GM21528 (cell line): ENCODE results near the gene PTGDS.

Experiments
- ATAC-seq: cut with Tn5 transposase; IDR thresholded peaks from one replicate; pipeline ENCODE4 v1.9.1; 2021; ENCODE audit warnings: mild to moderate bottlenecking, moderate library complexity; ENCODE audit not compliant: unreplicated experiment, low FRiP score

Gene PTGDS

GRCh38 chr9:137019891-137020683 lies 42.8 kb downstream of the PTGDS start:
- ATAC-seq, result no peak

- ATAC-seq, result no peak
Measured at GRCh38 chr9:137020771-137021567, 43.7 kb downstream of the PTGDS start.

DNA sequence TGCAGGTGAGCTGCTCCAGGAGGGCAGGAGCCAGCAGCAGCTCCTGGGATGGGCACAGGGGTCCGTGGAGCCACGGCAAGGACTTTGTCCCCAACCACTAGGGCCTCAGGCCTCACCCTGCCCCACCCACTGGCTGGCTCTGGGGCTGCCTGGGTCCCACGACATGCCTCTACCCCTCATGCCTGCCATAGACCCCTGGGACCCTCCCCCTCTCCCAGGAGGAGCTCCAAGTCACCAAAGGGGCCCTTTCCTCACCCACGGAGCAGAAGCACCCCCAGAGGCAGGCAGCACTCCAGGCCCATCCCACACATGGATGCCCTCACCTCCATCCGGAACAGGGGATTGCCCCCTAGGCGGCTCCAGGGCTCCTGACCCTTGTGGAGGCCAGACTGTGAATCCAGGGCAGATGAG lies 44.3 kb downstream of the PTGDS start:
- no peak for ATAC-seq

GRCh38 chr9:137021979-137022661 lies 44.8 kb downstream of the PTGDS start:
- ATAC-seq, result no peak

DNA sequence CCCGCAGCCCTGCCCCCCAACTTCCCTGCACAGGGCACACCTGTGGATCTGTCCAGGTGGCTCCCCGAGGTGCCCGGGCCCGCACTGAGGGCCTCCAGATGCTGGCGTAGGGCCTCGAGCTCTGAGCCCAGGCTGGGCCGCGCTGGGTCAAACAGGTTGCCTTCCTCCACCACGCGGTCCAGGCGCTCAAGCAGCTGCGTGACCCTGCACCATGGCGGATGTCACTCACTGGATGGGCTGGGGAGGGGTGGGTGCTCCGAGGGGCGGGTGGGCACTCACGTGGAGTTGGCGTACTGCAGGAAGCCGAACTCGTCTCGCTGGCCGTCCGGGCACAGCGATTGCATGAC lies 45.3 kb downstream of the PTGDS start:
- ATAC-seq, result no peak

DNA sequence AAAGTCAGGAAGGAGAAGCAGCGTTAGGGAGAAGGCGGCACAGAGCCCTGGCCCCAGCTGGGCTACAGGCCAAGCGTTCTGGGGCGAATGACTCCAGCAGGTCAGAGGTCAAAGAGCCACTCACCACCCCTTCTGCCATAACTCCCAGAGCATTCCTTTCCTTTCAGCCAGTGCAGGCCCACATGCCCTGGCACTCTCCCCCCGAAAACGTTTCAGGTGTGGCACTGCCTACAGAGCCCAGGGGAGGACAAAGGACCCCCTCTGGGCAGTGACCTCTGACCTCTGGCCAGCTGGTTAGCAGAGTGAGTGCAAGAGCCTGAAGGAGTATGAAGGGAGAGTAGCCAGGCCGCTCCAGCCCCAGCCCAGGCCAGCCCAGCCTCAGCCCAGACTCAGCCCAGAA lies 45.9 kb downstream of the PTGDS start:
- ATAC-seq, result no peak

DNA sequence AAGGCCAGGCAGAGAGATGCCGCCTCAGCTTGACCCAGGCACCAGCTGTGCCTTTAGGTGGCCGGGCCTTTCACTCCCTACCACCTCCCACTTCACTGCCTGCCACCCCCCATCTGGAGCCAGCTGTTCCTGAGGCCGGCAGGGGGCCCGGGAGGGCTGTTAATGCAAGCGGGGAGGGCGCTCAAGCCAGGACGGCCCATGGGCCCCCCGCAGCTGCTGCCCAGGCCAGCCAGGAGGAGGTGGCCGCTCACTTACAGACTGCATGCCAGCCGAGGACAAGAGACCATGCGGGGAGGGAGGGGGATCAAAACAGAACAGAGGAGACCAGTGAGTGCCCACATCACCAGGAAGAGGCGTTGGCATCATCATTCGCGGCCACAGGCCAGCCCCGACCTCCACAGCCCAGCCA lies 46.3 kb downstream of the PTGDS start:
- no peak for ATAC-seq

- ATAC-seq, result no peak
Measured at GRCh38 chr9:137025517-137025966, 48.2 kb downstream of the PTGDS start.

DNA sequence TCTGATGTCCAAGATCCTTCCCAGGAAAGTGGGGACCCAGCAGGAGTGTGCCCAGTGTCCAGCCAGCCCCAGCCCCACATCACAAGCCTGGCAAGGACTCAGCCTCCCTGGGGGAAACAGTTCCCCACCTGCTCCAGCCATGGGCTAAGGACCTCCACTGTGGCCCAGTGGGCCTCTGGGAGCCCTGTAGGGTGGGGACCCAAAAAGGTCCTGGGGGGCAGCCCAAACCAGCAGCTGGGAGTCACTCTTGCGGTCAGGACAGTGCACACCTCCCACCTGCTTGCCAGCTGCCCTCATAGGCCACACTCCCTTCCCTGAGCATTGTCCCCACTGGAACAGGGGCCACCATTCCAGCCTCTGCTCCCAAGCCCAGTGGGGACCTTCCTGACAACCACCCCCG lies 49.1 kb downstream of the PTGDS start:
- ATAC-seq, result no peak

GRCh38 chr9:137026828-137027227 lies 49.5 kb downstream of the PTGDS start:
- no peak for ATAC-seq

DNA sequence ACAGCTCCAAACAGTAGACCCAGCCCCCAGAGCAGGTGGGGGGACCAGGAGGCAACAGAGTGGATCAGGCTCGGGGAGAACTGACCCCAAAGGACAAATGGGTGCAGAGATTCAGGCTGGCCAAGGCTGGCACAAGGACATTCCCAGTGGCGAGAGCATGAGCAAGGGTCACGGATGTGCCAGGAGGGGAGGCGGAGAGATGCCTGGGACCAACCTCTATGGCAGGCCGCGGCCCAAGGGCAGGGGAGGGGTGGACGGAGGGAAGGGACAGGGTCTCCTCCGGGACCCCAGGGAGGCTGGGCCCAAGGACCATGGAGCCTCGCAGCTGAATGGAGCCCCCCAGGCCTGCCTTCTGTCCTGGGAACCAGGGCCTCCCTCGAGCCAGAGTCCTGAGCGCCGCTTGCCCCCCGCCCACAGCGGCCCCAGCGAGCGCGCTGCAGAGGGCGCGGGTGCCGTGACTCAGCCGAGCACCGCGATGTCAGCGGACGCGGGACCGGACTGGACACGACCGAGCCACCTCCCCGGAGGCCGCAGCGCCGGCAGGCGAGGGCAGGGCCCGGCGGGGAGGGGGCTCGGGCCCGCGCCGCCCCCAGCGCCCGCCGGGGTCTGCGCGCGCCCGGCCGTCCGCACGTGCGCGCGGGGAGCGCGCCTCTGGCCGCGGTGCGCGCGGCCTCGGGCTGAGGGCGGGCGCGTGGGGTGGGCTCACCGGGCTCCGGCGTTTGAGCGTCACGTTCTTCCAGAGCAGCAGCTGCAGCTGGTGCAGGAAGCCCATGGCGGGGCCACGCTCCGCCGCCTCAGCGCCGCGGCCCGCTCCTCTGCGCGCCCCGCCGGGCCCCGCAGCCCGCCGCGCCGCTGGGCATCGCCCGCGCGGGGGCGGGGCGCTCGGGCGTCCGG lies 50.3 kb downstream of the PTGDS start, which contains the start of gene ABCA2:
Gene ABCA2 (minus strand): TSS at position 869 of the 894 bp plus-strand sequence. CDS start 97 bp downstream, at position 772.
- no peak for ATAC-seq

DNA sequence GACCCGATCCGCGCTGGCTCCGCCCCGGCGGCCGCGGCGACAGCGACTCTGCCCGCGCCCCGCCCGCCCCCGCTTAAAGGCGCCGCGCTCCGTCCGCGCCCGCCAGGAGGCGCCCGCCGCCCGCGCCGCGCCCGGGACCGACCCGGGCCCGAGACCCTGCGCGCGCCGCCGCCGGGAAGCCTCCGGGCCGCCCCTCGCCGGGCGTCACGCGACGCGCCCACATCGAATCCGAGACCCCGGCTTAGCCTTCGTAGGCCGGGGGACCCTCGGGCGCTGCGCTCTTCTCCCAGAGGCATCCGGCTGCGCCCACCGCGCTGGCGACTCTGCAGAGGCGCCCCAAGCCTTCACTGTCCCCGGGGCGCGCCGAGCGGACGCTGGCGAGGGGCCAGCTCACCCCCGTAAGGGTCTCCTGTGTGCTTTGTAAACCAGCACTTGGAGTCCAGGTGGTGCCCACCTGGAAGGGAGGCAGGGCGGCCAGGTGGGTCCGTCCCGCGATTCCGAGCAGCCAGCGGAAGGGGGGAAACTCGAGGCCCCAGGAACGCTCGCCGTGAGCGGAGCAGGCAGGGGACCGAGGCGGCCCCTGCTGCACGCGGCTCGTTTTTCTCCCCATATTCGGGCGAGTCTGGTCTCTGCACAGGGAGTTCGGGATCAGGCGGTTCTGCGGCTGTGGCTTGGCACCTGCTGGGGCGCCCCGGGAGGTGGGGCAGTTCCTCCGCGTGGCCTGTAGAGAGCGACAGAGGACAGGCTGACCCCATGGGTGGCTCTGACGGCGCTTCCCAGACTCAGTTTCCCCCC lies 51.2 kb downstream of the PTGDS start:
- ATAC-seq, result peak; percentile 39

GRCh38 chr9:137029058-137029936 lies 52.0 kb downstream of the PTGDS start:
- no peak for ATAC-seq

- no peak for ATAC-seq
Measured at GRCh38 chr9:137030006-137030405, 52.7 kb downstream of the PTGDS start.

DNA sequence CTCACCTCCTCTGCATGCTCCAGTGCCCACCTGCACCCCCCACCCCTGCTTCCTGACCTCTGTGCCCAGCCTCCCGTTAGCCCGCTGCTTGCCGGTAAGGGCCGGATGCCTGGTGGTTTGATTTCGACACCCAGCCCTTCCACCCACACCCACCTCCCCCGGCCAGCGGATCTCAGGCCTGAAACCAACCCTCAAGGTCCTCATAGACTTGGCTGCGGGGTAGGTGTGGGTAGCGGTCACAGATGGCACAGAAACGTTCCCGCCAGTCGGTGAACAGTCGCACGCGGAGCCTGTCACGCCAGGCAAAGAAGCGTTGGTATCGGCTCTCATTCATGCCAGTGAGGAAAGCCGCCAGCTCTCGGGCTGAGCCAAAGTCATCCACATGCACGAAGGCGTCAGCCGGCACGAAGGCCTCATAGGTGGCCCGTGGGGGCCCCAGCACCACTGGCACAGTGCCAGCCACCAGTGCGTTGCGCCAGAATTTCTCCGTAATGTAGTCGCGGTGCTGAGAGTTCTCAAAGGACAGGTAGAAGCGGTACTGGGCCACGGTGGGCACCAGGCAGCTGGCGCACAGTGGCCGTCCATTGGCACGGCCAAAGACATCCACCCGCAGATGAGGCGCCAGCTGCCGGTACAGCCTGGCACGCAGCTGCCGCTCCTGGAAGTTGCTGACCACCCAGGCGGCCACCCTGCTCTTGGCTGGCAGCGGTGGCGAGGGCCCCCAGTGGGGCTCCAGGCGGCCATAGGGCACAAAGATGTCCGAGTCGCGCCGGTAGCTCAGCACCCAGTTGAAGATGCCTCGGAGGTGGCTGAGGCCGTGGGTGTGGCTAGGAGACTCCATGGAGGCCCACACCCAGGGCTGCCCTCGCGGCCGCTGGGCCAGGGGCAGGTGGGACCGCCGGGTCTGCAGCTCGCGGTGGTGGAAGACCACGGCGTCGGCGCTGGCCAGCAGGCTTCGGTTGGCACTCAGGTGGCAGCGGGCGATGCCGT lies 53.5 kb downstream of the PTGDS start:
- ATAC-seq, result no peak
